ENCODE measurements around the gene SEMA4A.

DNA sequence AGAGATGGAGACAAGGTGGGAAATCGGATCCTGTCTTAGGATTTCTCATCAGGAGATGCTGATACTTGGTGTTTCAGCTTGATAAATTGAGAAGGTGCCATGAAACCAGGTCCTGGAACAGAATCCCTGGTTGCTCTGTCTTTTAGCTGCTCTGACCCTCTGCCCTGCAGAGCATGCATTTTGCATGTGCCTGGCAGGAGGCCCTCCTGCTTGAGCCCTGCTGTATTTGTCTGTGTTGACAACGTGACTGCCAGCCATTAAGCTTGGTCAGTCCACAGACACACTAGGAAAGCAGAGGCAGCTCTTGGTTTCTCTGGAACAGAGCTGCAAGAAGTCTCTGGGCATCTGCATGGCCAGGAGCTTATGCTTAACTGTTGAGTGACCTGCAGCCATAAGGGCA, 43.1 kb downstream of the SEMA4A start:
- TF ChIP-seq, protein P1, sequence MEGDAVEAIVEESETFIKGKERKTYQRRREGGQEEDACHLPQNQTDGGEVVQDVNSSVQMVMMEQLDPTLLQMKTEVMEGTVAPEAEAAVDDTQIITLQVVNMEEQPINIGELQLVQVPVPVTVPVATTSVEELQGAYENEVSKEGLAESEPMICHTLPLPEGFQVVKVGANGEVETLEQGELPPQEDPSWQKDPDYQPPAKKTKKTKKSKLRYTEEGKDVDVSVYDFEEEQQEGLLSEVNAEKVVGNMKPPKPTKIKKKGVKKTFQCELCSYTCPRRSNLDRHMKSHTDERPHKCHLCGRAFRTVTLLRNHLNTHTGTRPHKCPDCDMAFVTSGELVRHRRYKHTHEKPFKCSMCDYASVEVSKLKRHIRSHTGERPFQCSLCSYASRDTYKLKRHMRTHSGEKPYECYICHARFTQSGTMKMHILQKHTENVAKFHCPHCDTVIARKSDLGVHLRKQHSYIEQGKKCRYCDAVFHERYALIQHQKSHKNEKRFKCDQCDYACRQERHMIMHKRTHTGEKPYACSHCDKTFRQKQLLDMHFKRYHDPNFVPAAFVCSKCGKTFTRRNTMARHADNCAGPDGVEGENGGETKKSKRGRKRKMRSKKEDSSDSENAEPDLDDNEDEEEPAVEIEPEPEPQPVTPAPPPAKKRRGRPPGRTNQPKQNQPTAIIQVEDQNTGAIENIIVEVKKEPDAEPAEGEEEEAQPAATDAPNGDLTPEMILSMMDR (conservative IDR thresholded peaks at IDR 0.05 in 1 of 2, IDR thresholded peaks at IDR 0.05 in 1 of 2; ENCODE audit: low read depth in 1 of 2, low read length in 2 of 2): no peak
- TF ChIP-seq EZH2 (IDR thresholded peaks at IDR 0.05; ENCODE audit: low read length, missing control alignments): no peak
